H4 (cell line): Measurements from ENCODE around the gene CASP10. TPM values are rescaled to one million over a fixed set of nuclear protein-coding genes. Genes with fewer than 3 reads are reported as not detected.
"Not testable (repeated sequence)": the region's sequence is repeated elsewhere in the genome, so short reads cannot be mapped to it uniquely, and the experiment has no call there.

Experiments
- DNase-seq: peaks from one replicate; pipeline ENCODE4 v3.0.0-alpha.2; 2015; ENCODE audit warnings: low spot score
- total RNA-seq: library from RNA; depleted of rRNA; stranded (reverse); fragments of >200 nt; shearing (Covaris generic); gene quantifications from 2 replicates; pipeline ENCODE4 v1.2.3, GENCODE V29; 2014; rRNA removed

Gene CASP10, protein sequence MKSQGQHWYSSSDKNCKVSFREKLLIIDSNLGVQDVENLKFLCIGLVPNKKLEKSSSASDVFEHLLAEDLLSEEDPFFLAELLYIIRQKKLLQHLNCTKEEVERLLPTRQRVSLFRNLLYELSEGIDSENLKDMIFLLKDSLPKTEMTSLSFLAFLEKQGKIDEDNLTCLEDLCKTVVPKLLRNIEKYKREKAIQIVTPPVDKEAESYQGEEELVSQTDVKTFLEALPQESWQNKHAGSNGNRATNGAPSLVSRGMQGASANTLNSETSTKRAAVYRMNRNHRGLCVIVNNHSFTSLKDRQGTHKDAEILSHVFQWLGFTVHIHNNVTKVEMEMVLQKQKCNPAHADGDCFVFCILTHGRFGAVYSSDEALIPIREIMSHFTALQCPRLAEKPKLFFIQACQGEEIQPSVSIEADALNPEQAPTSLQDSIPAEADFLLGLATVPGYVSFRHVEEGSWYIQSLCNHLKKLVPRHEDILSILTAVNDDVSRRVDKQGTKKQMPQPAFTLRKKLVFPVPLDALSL
- total RNA-seq: 1.0 and 1.2 TPM in 2 replicates

DNA sequence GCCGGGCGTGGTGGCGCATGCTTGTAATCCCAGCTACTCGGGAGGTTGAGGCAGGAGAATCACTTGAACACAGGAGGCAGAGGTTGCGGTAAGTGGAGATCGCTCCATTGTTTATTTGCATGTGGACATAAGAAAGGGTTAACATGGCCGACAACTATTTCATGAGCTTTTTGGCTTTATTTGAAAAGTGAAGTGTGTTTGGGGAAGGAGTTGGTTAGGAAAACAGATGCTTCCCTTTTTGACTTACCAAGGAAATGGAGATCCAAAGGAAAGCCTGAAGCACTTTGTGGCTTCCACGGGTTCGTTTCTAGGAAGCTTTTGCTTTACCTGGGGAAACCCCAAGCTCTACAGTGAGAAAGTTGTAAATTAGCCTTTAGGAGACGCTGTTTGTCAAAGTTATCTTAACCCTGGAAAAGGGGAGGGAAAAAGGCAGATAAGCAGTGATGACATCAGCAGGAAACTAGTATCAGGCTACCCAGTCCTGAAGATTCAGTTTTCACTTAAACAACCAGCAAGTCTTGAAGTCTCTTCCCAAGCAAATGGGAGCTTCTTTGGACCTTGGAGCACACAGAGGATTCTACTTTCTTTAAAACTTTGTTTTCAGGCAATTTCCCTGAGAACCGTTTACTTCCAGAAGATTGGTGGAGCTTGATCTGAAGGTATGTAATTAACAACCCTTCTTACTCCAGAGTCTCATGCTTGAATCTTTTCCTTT, at the start of gene CASP10:
CASP10 (plus strand) TSS at position 492 of the 715 bp plus-strand sequence. CDS start 2,637 bp downstream, outside the sequence.
- peak; percentile 42 for DNase-seq

DNA sequence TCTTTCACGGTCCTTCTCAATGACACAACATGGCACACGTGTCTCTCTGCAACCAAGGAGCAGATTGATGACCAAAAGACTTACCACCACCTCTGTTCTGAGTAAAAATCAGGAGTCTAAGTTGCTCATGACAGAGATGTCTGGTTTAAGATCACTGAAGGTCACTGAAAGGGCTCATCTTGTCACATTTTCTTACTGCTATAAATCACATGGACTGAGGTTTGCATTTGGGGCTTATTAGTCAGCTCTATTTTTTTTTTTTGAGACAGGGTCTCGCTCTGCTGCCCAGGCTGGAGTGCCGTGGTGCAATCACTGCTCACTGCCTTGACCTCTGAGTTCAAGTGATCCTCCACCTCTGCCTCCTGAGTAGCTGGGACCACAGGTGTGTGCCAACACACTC, 47.6 kb upstream of the CASP10 start:
- no peak for DNase-seq

DNA sequence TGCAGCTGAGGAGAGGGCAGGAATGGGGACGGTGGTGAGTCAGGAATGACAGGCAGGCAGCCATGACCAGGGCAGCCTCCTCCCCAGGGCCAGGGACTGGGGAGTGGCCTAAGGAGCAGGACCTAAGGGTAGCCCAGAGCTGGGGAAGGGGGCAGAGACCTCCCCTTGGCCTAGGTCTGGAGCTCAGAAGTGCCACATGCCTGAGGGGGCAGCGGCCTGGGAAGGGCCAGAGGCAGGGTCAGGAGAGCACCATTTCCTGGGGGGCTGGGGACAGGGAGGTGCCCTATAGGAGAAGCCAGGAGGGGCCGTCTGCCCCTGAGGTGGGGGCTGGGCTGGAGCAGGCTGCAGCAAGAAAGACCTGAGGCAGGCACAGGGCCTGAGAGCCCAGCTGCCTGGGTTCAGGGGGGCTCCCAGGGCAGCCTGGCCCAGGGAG, 46.0 kb upstream of the CASP10 start:
- DNase-seq: no peak

DNA sequence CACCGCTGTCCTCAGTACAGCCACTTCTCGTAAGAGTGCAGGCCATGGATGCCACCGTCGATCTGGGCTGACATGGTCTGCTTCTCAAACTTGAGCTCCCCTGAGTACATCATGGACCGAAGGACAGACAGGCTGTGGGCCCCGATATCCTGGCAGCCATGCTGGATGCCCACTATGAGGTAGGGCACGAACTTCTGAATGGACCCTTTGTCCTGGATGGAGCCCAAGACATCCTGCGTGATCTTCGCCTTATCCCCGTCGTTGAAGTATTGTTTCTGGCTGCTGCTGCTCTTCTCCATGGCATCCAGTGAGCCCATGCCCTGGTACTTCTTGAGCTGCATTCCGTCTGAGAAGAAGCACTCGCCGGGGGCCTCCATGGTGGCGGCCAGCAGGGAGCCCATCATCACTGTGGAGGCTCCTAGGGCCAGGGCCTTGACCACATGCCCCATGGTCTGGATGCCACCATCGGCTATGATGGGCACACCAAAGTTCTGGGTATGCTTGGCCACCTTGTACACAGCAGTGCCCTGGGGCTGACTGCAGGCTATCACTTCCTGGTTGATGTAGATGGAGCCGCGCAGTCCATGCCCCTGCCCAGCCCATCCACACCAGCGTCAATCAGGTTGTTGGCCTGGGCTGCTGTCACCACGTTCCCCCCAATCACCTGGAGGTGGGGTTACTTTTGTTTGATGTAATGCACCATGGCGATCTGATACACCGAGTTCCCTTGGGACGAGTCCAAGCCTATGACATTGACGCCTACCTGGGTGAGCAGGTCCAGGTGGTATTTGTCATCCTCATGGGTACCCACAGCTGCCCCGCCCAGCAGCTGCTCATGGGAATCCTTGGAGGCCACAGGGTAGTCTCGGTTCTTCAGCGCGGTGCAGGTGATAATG, 45.2 kb upstream of the CASP10 start:
- DNase-seq: no peak

DNA sequence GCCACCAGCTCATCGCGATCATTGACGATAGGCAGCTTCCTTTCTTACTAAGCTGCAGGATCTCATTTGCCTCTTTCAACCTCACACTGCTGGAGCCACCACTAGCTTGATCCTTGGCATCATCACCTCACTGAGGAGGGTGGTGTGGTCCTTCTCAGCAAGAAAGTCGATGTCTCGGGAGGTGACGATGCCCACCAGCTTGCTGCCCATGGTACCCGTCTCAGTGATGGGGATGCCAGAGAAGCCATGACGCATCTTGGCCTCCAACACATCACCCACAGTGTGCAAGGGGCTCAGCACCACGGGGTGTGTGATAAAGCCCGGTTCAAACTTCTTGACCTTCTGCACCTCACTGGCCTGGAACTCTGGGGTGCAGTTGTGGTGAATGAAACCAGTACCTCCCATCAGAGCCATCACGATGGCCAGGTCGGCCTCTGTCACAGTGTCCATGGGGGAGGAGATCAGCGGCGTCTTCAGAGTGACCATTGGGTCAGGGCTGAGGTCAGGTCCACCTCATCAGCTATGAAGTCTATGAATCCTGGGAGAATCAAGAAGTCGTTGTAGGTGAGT, 44.5 kb upstream of the CASP10 start:
- DNase-seq: no peak

DNA sequence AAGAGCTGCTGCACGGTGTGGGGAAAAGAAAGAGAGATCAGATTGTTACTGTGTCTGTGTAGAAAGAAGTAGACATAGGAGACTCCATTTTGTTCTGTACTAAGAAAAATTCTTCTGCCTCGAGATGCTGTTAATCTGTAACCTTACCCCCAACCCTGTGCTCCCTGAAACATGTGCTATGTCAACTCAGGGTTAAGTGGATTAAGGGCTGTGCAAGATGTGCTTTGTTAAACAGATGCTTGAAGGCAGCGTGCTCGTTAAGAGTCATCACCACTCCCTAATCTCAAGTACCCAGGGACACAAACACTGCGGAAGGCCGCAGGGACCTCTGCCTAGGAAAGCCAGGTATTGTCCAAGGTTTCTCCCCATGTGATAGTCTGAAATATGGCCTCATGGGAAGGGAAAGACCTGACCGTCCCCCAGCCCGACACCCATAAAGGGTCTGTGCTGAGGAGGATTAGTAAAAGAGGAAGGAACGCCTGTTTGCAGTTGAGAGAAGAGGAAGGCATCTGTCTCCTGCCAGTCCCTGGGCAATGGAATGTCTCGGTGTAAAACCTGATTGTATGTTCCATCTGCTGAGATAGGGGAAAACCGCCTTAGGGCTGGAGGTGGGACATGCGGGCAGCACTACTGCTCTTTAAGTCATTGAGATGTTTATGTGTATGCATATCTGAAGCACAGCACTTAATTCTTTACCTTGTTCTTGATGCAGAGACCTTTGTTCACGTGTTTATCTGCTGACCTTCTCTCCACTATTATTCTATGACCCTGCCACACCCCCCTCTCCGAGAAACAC, 43.8 kb upstream of the CASP10 start:
- DNase-seq: not testable (repeated sequence)

DNA sequence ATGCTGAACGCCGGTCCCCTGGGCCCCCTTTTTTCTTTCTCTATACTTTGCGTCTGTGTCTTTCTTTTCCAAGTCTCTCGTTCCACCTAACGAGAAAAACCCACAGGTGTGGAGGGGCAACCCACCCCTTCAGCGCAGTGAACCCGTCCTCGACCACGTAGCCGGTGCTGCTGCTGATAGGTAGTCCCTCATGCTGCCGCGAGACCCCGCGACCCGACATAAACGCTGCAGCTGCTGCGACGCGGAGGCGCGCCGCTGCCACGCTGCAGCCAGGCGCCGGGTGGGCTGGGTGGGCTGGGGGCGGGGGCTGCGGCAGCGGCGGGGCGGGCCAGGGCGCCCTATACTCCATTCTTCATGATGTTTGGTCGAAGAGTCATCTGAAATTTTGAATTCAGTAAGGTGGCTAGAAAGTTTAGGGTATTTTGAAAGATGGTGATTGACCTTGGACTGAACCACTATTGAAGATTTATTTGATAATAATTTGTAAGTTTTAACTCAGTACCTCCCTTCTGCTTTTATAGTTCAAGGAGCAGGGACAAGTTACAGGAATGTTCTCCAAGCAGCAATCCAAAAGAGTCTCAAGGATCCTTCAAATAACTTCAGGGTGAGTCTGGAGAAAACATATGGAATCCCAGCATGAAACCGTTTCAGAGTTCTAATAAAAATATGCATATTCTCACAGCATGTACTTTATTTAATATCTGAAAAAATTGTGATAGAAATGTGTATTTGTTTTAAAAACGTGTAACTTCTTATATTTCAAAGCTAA, 42.9 kb upstream of the CASP10 start:
- DNase-seq: no peak

DNA sequence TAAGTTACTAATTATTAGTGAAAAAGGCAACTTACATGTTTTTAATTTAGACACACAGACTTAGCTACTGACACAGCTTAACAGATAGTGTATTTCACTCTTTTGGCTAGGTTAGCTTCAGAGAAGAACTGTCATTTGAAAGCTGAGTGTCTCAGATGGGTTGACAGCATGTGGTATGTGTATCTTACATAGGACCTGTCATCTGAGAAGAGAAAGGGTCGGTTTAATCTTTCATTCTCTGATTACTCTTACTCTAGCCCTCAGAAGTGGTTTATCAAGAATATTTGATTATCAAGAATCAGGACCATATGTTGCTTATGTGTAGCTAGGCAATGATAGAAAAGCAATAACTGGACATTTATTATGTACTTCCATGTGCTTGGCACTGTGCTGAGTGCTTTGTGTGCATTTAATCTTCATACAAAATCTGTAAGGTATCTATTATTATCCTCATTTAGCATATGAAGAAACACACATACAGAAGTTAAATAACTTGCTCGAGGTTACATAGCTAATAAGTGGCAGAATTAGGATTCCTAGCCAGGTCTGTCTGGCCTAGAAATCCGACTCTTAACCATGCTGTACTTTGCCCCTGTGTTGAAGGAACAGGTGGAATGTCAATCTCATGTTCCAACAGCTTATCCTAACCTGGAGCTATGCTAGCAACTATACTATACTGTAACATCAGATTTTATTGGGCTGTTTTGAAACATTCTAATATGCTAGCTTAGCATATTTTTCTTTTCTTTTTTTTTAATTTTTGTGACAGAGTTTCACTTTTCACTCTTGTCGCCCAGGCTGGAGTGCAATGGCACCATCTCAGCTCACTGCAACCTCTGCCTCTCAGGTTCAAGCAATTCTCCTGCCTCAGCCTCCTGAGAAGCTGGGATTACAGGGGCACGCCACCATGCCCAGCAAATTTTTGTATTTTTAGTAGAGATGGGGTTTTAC, 38.6 kb upstream of the CASP10 start:
- DNase-seq: no peak

DNA sequence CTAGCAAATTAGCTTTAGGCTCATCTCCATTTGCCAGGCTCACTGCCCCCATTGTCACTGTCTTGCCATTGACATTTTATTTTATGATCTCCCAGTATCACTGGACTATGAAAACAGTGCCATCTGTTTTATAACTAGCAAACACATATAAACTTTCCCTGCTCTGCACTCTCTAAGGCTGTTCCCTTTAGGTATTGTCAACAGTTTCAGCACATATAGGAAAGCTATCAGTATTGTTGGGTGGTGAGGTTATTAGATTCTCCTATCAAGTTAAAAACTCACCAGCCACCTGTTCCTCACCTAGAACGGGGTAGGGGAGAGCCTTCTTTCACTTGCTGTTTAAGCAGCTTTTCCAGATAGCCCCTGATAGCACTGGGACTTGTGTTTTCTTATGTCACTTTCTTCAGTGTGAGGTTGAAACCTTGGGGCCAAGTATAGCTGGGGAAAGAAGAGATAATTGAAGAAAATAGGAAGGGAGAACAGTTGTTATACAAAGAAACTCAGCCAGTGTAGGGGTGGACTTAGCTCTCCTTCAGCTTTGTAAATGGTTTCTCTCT, 34.4 kb upstream of the CASP10 start:
- no peak for DNase-seq

DNA sequence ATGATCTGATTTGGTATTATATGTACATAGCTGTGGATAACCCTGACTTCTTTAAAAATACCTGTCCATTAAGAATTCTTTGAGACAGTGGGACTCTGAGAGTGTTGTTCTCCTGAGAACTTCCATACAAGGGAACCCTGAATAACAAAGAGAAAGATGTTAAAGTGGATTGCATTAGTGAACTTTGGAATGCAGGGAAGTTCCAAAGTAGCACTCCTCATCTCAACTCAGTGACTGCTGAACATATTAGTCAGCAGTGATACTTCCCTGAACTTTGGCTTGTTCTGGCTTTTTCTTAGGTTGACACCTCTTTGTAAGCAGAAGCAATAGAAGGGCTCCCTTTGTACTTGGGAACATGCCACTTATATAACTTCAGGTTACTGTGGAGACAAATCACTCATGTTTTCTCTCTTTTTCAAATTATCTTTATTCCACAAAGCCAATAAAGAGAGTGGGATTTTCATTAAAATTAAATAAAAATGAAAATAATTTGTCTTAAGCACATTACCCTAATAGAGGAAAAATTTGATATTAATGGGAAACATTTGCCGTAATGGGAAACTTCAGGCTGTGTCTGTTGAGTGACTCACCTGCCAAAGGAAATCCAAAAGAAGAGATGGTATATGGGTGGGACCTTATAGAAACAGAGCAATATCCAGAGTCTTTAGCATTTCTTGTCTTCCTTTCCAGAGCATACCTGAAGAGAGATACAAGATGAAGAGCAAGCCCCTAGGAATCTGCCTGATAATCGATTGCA, 33.7 kb upstream of the CASP10 start:
- DNase-seq: no peak

DNA sequence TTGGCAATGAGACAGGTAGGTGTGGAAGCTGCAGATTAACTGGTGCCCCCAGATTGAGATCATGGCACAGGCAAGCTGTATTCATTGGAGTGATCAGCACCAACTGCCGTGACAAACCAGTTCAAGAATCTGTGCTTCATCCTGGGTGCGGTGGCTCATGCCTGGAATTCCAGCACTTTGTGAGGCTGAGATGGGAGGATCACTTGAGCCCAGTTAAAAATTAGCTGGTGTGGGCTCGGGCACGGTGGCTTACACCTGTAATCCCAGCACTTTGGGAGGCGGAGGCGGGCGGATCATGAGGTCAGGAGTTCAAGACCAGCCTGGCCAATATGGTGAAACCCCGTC, 33.1 kb upstream of the CASP10 start:
- not testable (repeated sequence) for DNase-seq

DNA sequence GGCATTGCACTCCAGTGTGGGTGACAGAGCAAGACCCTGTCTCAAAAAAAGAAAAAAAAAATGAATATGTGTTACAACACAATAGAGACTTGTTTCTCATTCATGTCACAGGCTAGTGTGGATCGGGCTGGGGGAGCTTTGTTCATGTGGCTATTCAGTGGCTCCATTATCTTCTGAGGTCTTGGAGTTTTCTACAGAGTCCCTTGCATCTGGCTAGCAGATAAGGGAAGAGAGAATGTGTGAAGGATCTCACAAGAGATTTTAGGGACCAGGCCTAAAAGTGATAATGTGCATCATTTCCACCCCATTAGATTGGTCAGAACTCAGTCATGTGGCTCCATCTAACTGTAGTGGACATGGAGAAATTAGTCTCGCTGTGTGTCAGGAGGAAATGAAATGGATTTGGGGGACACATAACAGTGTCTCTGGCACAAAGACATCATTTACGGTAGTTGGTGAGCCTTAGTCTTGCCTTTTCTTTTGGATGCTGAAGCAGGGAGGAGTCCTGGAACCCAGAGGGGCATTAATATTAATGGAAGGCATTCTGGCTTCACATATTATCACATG, 32.4 kb upstream of the CASP10 start:
- DNase-seq: no peak

DNA sequence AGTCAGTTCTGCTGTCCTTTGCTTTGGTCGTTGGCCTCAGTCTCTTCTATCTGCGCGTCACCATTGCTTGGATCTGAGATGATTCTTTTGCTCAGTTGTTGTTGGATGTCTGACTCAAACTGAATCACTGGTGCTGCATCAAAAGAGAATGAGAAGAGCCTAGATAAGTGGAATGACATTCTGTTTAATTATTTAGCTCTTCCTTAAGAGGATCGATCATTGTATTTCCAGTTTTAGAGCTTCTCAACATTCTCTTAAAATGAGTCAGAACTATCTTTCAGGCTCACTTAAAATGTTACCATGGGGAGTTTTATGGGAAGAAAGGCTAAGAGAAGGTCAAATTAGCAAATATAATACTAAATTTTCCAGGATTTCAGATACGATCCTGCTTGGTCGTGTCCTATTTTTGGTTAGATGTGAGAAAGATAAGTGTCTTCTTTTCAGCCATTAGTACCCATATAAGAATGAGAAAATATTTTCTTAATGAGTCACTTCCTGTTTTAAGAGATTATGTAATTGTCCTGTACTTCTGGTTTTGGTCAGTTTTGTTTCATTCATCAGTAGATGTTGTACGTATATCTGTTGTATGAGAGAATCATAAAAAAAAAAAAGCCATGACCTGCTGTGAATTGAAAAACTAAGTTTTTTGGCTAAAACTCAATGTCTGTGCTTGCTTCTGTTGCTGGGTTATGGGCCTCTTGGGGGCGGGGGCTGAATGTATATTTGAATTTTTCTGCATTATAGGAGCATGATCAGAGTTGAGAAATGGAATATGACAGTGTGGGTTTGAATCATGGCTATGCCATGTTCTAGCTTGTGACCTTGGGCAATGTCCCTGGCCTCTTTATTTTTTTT, 31.6 kb upstream of the CASP10 start:
- peak; percentile 63 for DNase-seq

DNA sequence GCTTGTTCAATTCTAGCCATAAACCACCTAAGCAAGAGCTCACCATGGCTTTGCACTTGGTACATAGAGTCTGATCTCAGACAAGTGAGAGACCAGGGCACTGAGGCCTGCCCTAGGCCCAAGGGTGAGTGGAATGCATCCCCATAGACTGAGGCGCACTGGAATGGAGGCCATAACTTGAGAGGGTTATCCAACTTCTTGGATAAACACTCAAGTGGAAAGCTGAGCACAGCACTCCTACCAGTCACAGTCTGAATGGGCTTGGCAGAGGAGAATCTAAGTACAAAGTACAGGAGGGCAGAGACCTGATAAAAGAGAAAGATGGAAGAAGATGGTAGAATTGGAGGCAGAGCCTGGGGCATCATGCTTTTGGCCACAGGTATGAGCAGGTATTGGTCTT, 30.4 kb upstream of the CASP10 start:
- no peak for DNase-seq

DNA sequence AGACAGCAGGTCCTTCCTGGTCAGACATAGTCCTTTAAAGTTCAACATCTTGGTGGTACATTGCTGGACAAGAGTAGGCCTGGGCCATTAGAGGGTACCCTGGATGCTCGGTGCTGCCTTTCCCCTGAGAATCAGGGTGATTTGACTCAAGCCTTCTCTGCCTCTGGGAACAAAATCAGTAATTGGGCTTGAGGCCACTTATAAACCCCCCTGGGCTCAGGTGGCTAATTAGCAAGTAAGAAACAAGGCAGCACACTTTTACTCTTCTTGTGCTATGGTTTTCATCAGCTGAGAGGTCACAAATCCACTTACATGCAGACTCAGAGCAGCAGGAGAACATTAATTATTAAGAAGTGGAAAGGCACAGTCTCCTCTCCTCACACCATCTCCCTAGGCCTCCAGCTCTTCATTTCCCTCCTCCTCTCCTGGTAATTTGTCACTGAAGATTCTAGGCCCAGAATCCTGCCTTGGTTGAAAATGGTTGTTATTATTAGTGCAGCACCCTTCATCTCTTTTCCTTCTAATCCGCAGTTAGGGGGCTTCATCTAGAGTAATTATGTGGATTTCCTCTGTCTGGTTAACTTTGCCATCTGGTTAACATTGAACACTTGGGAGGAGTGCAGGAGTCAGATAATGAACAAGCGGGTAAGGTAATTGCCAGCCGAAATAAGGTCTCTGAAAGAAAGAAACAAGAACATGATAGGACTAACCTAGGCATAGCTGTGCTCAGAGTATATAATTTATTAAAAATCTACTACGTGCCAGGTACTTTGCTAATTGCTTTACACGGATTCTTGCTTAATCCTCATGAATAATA, 29.7 kb upstream of the CASP10 start:
- DNase-seq: no peak
